Activated naive CD8-positive, alpha-beta T cell treated with anti-CD3 and anti-CD28 coated beads for 36 hours (primary cell): Measurements from ENCODE around the gene DEF6. TPM values are rescaled to one million over a fixed set of nuclear protein-coding genes. Genes with fewer than 3 reads are reported as not detected.

ENCODE experiments used
- DNase-seq: peaks from one replicate; pipeline ENCODE4 v3.0.0; 2021
- H3K27ac Mint-ChIP-seq: one replicate; pipeline ENCODE4 v1.8.0; 2022; ENCODE audit warnings: mild to moderate bottlenecking, moderate library complexity, mixed read lengths
- H3K27me3 Mint-ChIP-seq: one replicate; pipeline ENCODE4 v1.8.0; 2022; ENCODE audit warnings: mild to moderate bottlenecking, mixed read lengths
- H3K36me3 Mint-ChIP-seq: one replicate; pipeline ENCODE4 v1.8.0; 2021; ENCODE audit warnings: mild to moderate bottlenecking, mixed read lengths
- H3K4me1 Mint-ChIP-seq: one replicate; pipeline ENCODE4 v1.8.0; 2021; ENCODE audit warnings: mixed read lengths
- H3K4me3 Mint-ChIP-seq: one replicate; pipeline ENCODE4 v1.8.0; 2022; ENCODE audit warnings: mild to moderate bottlenecking, moderate library complexity, mixed read lengths
- H3K9me3 Mint-ChIP-seq: one replicate; pipeline ENCODE4 v1.8.0; 2022; ENCODE audit warnings: mixed read lengths
- total RNA-seq, 2 experiments: library from RNA; stranded (reverse); gene quantifications; one replicate each; pipeline ENCODE4 v1.2.3, GENCODE V29; 2021

The DEF6 gene
- total RNA-seq, 2 experiments from 2014 or later, result 74.3 to 75.7 TPM

- no peaks in the 10 kb centered on the region for H3K27me3 Mint-ChIP-seq
- peaks cover 33% of the 10 kb centered on the region for H3K4me1 Mint-ChIP-seq
- no peak for DNase-seq
- no peak overlapping the region for H3K27ac Mint-ChIP-seq
- H3K36me3 Mint-ChIP-seq, result peaks cover 5% of the 10 kb centered on the region
- H3K9me3 Mint-ChIP-seq, result no peaks in the 10 kb centered on the region
- no peak overlapping the region for H3K4me3 Mint-ChIP-seq
These were observed 30.2 kb upstream of the DEF6 start for GRCh38 chr6:35267446-35267845.

- DNase-seq, result no peak
- Mint-ChIP-seq H3K9me3 (no peaks in the 10 kb centered on the region), H3K4me3 (no peak overlapping the region), H3K4me1 (peaks cover 29% of the 10 kb centered on the region), H3K27me3 (no peaks in the 10 kb centered on the region), H3K36me3 (peaks cover 5% of the 10 kb centered on the region), H3K27ac (no peak overlapping the region)
These were observed 29.7 kb upstream of the DEF6 start for GRCh38 chr6:35267897-35268296.

GRCh38 chr6:35272005-35272404 lies 25.6 kb upstream of the DEF6 start:
- no peaks in the 10 kb centered on the region for H3K9me3 Mint-ChIP-seq
- peaks cover 17% of the 10 kb centered on the region for H3K4me1 Mint-ChIP-seq
- peaks cover 5% of the 10 kb centered on the region for H3K36me3 Mint-ChIP-seq
- DNase-seq, result no peak
- H3K27ac Mint-ChIP-seq, result no peak overlapping the region
- H3K27me3 Mint-ChIP-seq, result no peaks in the 10 kb centered on the region
- H3K4me3 Mint-ChIP-seq, result no peak overlapping the region

DNA sequence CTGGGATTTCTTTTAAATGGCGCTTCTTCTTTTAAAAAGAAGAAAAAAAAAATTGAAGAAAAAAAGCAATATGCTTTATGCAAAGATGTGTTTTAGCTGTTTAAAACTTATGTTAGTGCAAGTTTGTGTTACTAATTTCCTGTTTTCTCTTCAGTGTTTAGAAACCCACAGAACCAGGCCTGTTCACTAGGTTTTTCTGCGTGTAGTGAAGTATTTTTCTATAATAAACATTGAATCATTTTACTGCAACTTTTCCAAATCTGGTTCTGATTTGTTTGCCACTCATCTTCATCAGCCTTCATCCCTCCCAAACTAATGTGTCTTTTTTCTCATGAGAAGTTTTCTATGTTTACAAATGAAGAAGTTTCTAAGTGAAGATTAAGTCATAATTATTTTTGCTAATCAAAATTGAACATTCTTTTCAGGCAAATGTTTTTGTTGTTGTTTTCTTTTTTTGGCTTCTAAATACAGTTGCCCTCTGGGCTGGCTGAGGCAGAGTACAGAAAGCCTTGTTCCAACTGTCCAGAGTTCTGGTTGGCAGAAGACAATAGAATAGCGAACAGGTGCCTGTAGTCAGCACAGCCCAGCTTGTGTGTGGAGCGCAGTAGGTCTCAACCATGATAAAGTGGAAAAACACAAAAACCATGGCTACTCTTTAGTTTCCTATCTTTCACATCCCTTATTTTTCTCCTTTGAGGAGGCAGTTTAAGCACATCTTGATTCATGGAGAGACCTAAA lies 23.6 kb upstream of the DEF6 start:
- Mint-ChIP-seq H3K27ac (no peak overlapping the region), H3K4me1 (peaks cover 10% of the 10 kb centered on the region), H3K9me3 (no peaks in the 10 kb centered on the region), H3K36me3 (peaks cover 5% of the 10 kb centered on the region), H3K4me3 (no peak overlapping the region), H3K27me3 (no peaks in the 10 kb centered on the region)
- DNase-seq, result no peak

DNA sequence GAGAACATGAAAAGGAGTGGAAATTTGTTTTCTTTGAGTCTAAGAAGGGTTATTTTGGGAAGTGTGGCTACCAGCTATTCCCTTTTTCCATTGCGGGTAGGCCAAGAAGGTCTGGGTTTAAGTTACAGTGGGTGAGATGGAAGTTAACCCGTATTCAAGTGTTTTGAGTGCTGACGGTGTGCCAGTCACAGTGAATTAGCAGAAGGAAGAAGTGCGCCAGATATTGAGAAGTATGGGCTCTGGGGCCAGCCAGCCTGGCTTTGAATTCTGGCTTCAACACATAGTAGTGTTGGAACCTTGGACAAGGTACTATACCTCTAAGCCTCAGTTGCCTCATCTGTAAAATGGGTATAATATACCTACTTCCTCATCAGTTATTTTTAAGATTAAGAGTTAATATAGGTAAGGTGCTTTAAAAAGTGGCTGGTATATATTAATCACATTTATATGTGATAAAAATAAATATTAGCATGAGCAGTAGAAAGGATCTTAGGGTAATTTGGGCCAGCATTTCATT lies 21.8 kb upstream of the DEF6 start:
- Mint-ChIP-seq H3K9me3 (no peaks in the 10 kb centered on the region), H3K4me3 (no peak overlapping the region), H3K27ac (no peak overlapping the region), H3K27me3 (no peaks in the 10 kb centered on the region), H3K36me3 (no peaks in the 10 kb centered on the region), H3K4me1 (peaks cover 10% of the 10 kb centered on the region)
- DNase-seq, result no peak

- H3K27ac Mint-ChIP-seq, result no peak overlapping the region
These were observed 18.9 kb upstream of the DEF6 start for GRCh38 chr6:35278708-35279107.

GRCh38 chr6:35280903-35281302 lies 16.7 kb upstream of the DEF6 start:
- Mint-ChIP-seq H3K9me3 (no peaks in the 10 kb centered on the region), H3K27ac (no peak overlapping the region), H3K27me3 (no peaks in the 10 kb centered on the region), H3K36me3 (peaks cover 1% of the 10 kb centered on the region), H3K4me1 (peaks cover 4% of the 10 kb centered on the region), H3K4me3 (no peak overlapping the region)
- no peak for DNase-seq

More at GRCh38 chr6:35278708-35279107, 18.9 kb upstream of the DEF6 start:
- no peaks in the 10 kb centered on the region for H3K27me3 Mint-ChIP-seq
- H3K4me3 Mint-ChIP-seq, result no peak overlapping the region
- peaks cover 10% of the 10 kb centered on the region for H3K4me1 Mint-ChIP-seq
- peaks cover 1% of the 10 kb centered on the region for H3K36me3 Mint-ChIP-seq
- no peak for DNase-seq
- H3K9me3 Mint-ChIP-seq, result no peaks in the 10 kb centered on the region

DNA sequence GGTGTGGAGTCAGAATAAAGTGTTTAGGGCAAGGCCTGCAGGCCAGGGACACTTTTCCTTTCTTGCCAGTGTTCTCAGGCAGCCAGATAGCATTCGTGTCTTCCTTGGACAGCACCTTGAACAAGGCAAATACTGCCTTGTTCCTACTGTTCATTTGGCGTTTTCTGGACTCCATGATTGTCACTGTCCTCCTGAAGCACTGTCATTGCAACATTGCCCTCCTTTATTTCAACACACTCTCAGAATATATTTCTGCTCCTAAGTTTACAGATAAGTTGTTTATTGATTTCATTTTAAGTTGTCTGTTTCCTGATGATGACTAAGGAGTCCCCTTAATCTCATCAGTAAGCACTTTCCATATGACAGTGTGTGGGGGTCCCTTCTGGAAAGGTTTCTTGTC lies 15.1 kb upstream of the DEF6 start:
- no peaks in the 10 kb centered on the region for H3K9me3 Mint-ChIP-seq
- H3K27me3 Mint-ChIP-seq, result no peaks in the 10 kb centered on the region
- H3K4me3 Mint-ChIP-seq, result no peak overlapping the region
- H3K4me1 Mint-ChIP-seq, result no peaks in the 10 kb centered on the region
- H3K36me3 Mint-ChIP-seq, result peaks cover 5% of the 10 kb centered on the region
- DNase-seq, result no peak
- no peak overlapping the region for H3K27ac Mint-ChIP-seq

GRCh38 chr6:35283361-35283760 lies 14.3 kb upstream of the DEF6 start:
- Mint-ChIP-seq H3K36me3 (peaks cover 5% of the 10 kb centered on the region), H3K4me1 (no peaks in the 10 kb centered on the region), H3K27me3 (no peaks in the 10 kb centered on the region), H3K27ac (no peak overlapping the region), H3K9me3 (no peaks in the 10 kb centered on the region), H3K4me3 (no peak overlapping the region)
- DNase-seq, result no peak

DNA sequence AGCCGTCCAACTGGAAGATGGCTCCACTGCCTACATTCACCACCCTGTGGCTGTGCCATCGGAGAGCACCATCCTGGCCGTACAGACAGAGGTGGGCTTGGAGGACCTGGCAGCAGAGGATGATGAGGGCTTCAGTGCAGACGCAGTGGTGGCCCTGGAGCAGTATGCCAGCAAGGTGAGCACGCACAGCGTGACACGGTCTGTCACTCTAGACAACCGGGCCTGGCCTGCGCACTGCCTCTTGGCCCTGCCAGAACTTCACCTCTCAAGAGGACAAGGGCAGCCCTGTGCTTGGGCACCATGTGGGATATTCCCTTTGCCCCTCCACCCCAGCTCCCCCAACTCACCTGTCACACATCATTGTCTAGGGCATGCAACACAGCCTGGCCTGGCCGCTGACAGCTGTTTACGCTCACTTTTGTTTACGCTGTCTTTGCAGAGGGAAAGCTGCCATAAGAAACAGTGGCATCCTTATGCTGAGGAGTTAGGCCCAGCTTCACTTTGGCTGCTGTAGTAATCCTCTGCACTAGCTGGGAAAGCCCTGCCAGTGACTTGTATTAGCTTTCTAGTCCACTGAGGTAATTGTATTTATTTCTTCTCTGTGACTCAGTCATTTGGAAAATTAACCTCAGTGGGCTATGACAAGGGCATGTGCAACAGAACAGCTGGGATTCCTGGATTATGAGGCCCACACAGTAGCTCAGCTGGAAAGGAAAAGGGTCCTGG lies 9.8 kb upstream of the DEF6 start:
- no peaks in the 10 kb centered on the region for H3K9me3 Mint-ChIP-seq
- DNase-seq, result no peak
- H3K4me3 Mint-ChIP-seq, result no peak overlapping the region
- H3K27ac Mint-ChIP-seq, result no peak overlapping the region
- no peaks in the 10 kb centered on the region for H3K4me1 Mint-ChIP-seq
- peaks cover 10% of the 10 kb centered on the region for H3K36me3 Mint-ChIP-seq
- no peaks in the 10 kb centered on the region for H3K27me3 Mint-ChIP-seq

GRCh38 chr6:35288834-35289233 lies 8.8 kb upstream of the DEF6 start:
- no peaks in the 10 kb centered on the region for H3K27me3 Mint-ChIP-seq
- DNase-seq, result no peak
- H3K9me3 Mint-ChIP-seq, result no peaks in the 10 kb centered on the region
- no peak overlapping the region for H3K4me3 Mint-ChIP-seq
- H3K36me3 Mint-ChIP-seq, result peaks cover 10% of the 10 kb centered on the region
- H3K4me1 Mint-ChIP-seq, result no peaks in the 10 kb centered on the region
- H3K27ac Mint-ChIP-seq, result no peak overlapping the region

DNA sequence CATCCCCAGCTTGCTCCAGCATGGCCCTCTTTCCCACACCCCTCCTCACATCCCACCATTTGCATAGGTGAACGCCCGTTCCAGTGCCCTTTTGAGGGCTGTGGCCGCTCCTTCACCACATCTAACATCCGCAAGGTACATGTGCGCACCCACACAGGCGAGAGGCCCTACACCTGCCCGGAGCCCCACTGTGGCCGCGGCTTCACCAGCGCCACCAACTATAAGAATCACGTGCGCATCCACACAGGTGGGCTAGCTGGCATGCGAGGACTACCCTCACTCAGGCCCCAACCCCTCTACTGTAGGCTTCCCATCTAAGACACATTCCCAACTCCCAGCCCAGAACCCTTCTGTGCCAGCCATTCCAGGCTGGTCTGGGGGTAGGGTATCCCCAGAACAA lies 6.1 kb upstream of the DEF6 start:
- no peak overlapping the region for H3K27ac Mint-ChIP-seq
- no peaks in the 10 kb centered on the region for H3K4me1 Mint-ChIP-seq
- no peak overlapping the region for H3K4me3 Mint-ChIP-seq
- H3K36me3 Mint-ChIP-seq, result peaks cover 13% of the 10 kb centered on the region
- H3K27me3 Mint-ChIP-seq, result no peaks in the 10 kb centered on the region
- H3K9me3 Mint-ChIP-seq, result no peaks in the 10 kb centered on the region
- no peak for DNase-seq

DNA sequence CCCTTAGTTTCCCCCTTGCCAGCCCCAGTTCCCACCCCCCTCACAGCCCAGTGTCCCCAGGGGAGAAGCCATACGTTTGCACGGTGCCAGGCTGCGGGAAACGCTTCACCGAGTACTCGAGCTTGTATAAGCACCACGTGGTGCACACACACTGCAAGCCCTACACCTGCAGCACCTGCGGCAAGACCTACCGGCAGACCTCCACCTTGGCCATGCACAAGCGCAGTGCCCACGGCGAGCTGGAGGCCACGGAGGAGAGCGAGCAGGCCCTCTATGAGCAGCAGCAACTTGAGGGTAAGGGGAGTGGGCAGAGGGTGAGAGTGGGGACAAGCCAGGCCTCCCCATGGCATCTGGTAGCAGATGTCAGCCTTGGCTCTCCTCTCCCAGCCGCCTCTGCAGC lies 5.1 kb upstream of the DEF6 start:
- no peak overlapping the region for H3K4me3 Mint-ChIP-seq
- H3K9me3 Mint-ChIP-seq, result no peaks in the 10 kb centered on the region
- no peak for DNase-seq
- H3K27me3 Mint-ChIP-seq, result no peaks in the 10 kb centered on the region
- H3K4me1 Mint-ChIP-seq, result peaks cover 9% of the 10 kb centered on the region
- H3K27ac Mint-ChIP-seq, result no peak overlapping the region
- peaks cover 13% of the 10 kb centered on the region for H3K36me3 Mint-ChIP-seq

DNA sequence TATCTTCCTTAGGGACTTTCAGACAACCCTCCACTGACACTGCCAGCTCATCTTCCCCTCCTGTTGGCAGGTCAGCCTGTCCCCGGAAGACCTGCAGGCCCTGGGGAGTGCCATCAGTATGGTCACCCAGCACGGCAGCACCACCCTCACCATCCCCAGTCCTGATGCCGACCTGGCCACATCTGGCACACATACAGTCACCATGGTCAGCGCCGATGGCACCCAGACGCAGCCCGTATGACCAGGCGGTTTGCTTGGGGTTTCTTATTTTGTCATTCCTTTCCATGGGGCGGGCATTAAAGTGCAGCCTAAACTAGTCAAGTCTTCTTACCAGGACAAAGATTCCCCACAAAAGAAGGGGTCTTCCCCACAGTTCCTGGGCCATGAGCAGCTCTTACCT lies 3.9 kb upstream of the DEF6 start:
- no peaks in the 10 kb centered on the region for H3K27me3 Mint-ChIP-seq
- peaks cover 17% of the 10 kb centered on the region for H3K36me3 Mint-ChIP-seq
- H3K27ac Mint-ChIP-seq, result no peak overlapping the region
- no peaks in the 10 kb centered on the region for H3K9me3 Mint-ChIP-seq
- no peak for DNase-seq
- no peak overlapping the region for H3K4me3 Mint-ChIP-seq
- peaks cover 9% of the 10 kb centered on the region for H3K4me1 Mint-ChIP-seq

- Mint-ChIP-seq H3K9me3 (no peaks in the 10 kb centered on the region), H3K4me3 (no peak overlapping the region), H3K27me3 (no peaks in the 10 kb centered on the region), H3K27ac (no peak overlapping the region), H3K4me1 (peaks cover 17% of the 10 kb centered on the region), H3K36me3 (peaks cover 18% of the 10 kb centered on the region)
- DNase-seq, result peak; percentile 48
These were observed 3.2 kb upstream of the DEF6 start for GRCh38 chr6:35294308-35294945.
